K562 (cell line): ENCODE results near the gene SIM1.

Experiments used
- EZH2 ChIP-seq: IDR thresholded peaks from 2 replicates; pipeline ENCODE4 v1.6.1; 2012; ENCODE audit warnings: low read depth, mild to moderate bottlenecking, inconsistent platforms, low read length, borderline replicate concordance
- HMGN3 ChIP-seq: IDR thresholded peaks from 2 replicates; pipeline ENCODE4 v1.6.1; 2011; ENCODE audit warnings: borderline replicate concordance, low read depth, mild to moderate bottlenecking, mixed read lengths, low read length; ENCODE audit not compliant: insufficient read length; ENCODE audit errors: extremely low read depth
- POLR2A ChIP-seq: fragments of 450-650 bp; conservative IDR thresholded peaks from 2 replicates; pipeline ENCODE4 v1.6.1; 2016
- POLR2G ChIP-seq: fragments of 200-400 bp; formaldehyde crosslinking; IDR thresholded peaks from 2 replicates; pipeline ENCODE4 v1.6.1; 2017; ENCODE audit warnings: low read depth, mild to moderate bottlenecking, antibody characterized with exemption, low read length, moderate library complexity
- SP1 ChIP-seq: sonication (generic); formaldehyde crosslinking; IDR thresholded peaks from 2 replicates; pipeline ENCODE4 v1.8.1; 2022; ENCODE audit warnings: mild to moderate bottlenecking, missing genetic modification reagents

GRCh38 chr6:100466410-100467128 lies 1.8 kb upstream of the SIM1 start:
- TF ChIP-seq POLR2G (no peak), POLR2A (no peak), EZH2 (no peak), HMGN3 (no peak), SP1 (CRISPR knock-in tag) (no peak)
